Skeletal muscle satellite cell (primary cell): ENCODE data around the gene KIF18B.

Source experiments
- H3K27me3 ChIP-seq: 2 replicates; pipeline ENCODE4 v1.7.0; 2013; ENCODE audit warnings: low read length; ENCODE audit not compliant: control insufficient read depth, insufficient read depth
- H3K36me3 ChIP-seq: 2 replicates; pipeline ENCODE4 v1.7.0; 2013; ENCODE audit warnings: mild to moderate bottlenecking, control low read depth, low read length; ENCODE audit not compliant: insufficient read depth
- H3K4me1 ChIP-seq: 2 replicates; pipeline ENCODE4 v1.7.0; 2013; ENCODE audit warnings: low read length; ENCODE audit not compliant: control insufficient read depth, insufficient read depth
- H3K4me2 ChIP-seq: 2 replicates; pipeline ENCODE4 v1.7.0; 2013; ENCODE audit warnings: mild to moderate bottlenecking, low read length
- H3K4me3 ChIP-seq: 2 replicates; pipeline ENCODE4 v1.7.0; 2013; ENCODE audit warnings: low read length
- H3K9ac ChIP-seq: 2 replicates; pipeline ENCODE4 v1.7.0; 2013; ENCODE audit warnings: mild to moderate bottlenecking, low read depth, low read length, moderate library complexity
- H3K9me3 ChIP-seq: replicated peaks from 2 replicates; pipeline ENCODE4 v1.7.0; 2013; ENCODE audit warnings: mild to moderate bottlenecking, control low read depth, low read length

KIF18B gene

GRCh38 chr17:44932096-44932786 lies 15.3 kb downstream of the KIF18B start:
- H3K27me3 ChIP-seq = no peaks in the 10 kb centered on the region
- peaks cover 55% of the 10 kb centered on the region for H3K36me3 ChIP-seq
- H3K9me3 ChIP-seq = no peaks in the 10 kb centered on the region
- no peaks in the 10 kb centered on the region for H3K4me1 ChIP-seq
- H3K4me2 ChIP-seq = no peak overlapping the region
- H3K9ac ChIP-seq = no peak overlapping the region
- H3K4me3 ChIP-seq = no peak overlapping the region

GRCh38 chr17:44931376-44931775 lies 16.2 kb downstream of the KIF18B start:
- Histone ChIP-seq H3K9me3 (no peaks in the 10 kb centered on the region), H3K4me2 (no peak overlapping the region), H3K4me3 (no peak overlapping the region), H3K4me1 (no peaks in the 10 kb centered on the region), H3K36me3 (peaks cover 56% of the 10 kb centered on the region), H3K9ac (no peak overlapping the region), H3K27me3 (no peaks in the 10 kb centered on the region)

DNA sequence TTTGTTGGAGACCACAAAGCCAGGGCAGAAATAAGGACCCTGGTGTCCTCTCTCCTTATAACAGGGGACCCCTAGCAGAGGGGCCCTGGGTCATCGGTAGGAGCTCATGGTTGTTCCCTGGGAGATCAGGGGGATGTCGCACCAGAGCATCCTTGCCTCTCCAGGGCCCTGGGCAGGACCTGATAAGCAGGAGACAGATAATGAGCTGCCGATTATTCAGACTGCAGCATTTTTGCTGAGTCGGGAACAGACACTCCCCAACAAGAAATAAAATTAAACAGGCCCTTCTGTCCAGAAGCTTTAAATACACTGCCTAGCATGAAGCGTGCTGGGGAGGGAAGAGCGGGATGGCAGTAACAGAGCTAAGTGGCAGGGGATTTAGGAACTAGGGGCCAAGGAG lies 16.9 kb downstream of the KIF18B start:
- Histone ChIP-seq H3K4me3 (no peak overlapping the region), H3K36me3 (peaks cover 60% of the 10 kb centered on the region), H3K9ac (no peak overlapping the region), H3K4me2 (no peak overlapping the region), H3K4me1 (no peaks in the 10 kb centered on the region), H3K27me3 (no peaks in the 10 kb centered on the region), H3K9me3 (no peaks in the 10 kb centered on the region)

DNA sequence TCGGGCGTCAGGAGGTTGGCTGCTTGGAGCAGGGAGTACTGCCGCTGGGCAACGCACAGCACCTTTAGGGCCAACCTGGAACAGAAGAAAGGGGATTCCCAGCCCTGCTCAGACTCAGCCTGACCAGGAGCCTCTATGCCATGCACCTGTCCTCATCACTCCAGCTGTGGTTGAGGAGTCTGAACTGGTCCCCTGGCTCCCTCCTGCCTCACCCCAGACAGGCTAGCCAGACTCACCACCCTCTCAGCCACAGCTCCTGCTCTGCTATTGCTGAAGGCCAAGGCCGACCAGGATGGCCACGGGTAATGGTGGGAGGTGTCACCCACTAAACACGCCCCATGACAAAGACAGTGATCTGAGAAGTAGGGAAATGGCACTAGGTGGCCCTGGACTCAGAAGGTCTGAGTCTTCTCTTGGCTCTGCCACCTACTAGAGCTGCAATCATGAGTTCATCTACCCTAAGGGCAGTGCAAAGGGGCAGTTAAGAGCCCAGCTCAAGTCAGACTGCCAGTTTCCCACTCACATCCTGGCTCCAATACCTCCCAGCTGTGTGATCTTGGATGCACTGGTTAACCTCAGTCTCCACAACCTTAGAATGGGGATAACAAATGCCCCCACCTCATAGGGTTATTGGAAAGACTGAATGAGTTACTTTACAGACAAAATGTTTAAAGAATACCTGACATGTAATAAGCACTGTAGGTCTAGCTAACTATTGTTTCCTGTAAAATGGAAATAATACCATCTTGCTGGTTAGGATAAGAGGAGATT lies 18.4 kb downstream of the KIF18B start:
- Histone ChIP-seq H3K4me3 (no peak overlapping the region), H3K4me1 (no peaks in the 10 kb centered on the region), H3K4me2 (no peak overlapping the region), H3K36me3 (peaks cover 48% of the 10 kb centered on the region), H3K27me3 (no peaks in the 10 kb centered on the region), H3K9me3 (no peaks in the 10 kb centered on the region), H3K9ac (no peak overlapping the region)

GRCh38 chr17:44928136-44928535 lies 19.4 kb downstream of the KIF18B start:
- no peak overlapping the region for H3K9ac ChIP-seq
- peaks cover 43% of the 10 kb centered on the region for H3K36me3 ChIP-seq

GRCh38 chr17:44927696-44928095 lies 19.9 kb downstream of the KIF18B start:
- no peak overlapping the region for H3K9ac ChIP-seq
- peaks cover 39% of the 10 kb centered on the region for H3K36me3 ChIP-seq

More at GRCh38 chr17:44928136-44928535, 19.4 kb downstream of the KIF18B start:
- Histone ChIP-seq H3K27me3 (no peaks in the 10 kb centered on the region), H3K4me1 (no peaks in the 10 kb centered on the region), H3K4me2 (no peak overlapping the region), H3K9me3 (no peaks in the 10 kb centered on the region), H3K4me3 (no peak overlapping the region)

GRCh38 chr17:44926821-44927525 lies 20.6 kb downstream of the KIF18B start:
- Histone ChIP-seq H3K9me3 (no peaks in the 10 kb centered on the region), H3K4me2 (no peak overlapping the region), H3K36me3 (peaks cover 32% of the 10 kb centered on the region), H3K27me3 (no peaks in the 10 kb centered on the region), H3K9ac (no peak overlapping the region), H3K4me3 (no peak overlapping the region), H3K4me1 (no peaks in the 10 kb centered on the region)

More at GRCh38 chr17:44927696-44928095, 19.9 kb downstream of the KIF18B start:
- H3K4me2 ChIP-seq = no peak overlapping the region
- H3K4me3 ChIP-seq = no peak overlapping the region
- H3K9me3 ChIP-seq = no peaks in the 10 kb centered on the region
- no peaks in the 10 kb centered on the region for H3K4me1 ChIP-seq
- H3K27me3 ChIP-seq = no peaks in the 10 kb centered on the region

DNA sequence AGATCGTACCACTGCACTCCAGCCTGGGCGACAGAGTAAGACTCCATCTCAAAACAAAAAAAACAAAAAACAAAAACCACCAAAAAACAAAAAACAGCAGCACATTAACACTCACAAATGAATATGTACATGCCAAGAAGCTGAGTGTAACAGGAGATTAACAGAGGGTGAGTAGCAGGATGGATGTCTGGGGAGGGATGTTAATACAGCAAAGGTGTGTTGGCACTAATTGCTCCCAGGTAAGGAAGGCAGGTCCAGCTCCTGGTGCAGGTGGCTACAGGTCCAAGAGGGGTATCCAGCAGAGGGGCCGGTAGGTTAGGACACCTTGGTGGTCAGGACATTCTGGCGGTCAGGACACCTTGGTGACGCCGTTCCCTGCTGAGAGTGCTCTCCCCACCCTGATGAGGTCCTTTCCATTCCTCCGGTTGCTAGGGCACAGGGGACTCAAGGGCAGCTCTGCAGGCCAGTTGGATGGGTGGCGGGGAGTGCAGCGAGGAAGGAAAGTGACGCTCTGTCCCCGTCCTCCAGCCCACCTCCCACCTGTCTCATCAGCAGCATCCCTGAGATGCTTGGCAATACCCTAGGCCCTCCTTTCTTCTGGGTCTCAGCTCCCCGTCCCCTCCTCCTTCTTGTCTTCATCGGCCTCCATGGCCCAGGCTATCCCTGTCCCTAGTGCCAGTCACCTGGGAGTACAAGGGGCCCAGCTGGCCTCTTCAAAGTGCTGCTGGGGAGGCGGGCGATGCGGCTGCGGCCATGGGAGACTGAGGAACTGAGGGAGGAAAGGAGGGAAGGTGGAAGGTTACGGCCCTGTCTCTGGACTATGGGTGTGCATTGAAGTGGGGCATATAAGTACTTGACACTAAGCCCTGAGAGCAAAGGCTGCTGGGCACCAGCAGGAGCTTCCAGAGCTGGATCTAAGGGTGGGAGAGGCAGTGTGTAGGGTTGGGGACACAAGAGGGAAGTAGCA lies 21.6 kb downstream of the KIF18B start:
- no peaks in the 10 kb centered on the region for H3K27me3 ChIP-seq
- peaks cover 23% of the 10 kb centered on the region for H3K36me3 ChIP-seq
- no peak overlapping the region for H3K9ac ChIP-seq
- no peak overlapping the region for H3K4me3 ChIP-seq
- no peaks in the 10 kb centered on the region for H3K4me1 ChIP-seq
- no peak overlapping the region for H3K4me2 ChIP-seq
- no peaks in the 10 kb centered on the region for H3K9me3 ChIP-seq

GRCh38 chr17:44924107-44924544 lies 23.4 kb downstream of the KIF18B start:
- Histone ChIP-seq H3K27me3 (no peaks in the 10 kb centered on the region), H3K4me2 (no peak overlapping the region), H3K4me1 (no peaks in the 10 kb centered on the region), H3K9me3 (no peaks in the 10 kb centered on the region), H3K4me3 (no peak overlapping the region), H3K9ac (no peak overlapping the region), H3K36me3 (peaks cover 16% of the 10 kb centered on the region)

GRCh38 chr17:44922746-44923470 lies 24.7 kb downstream of the KIF18B start:
- no peaks in the 10 kb centered on the region for H3K4me1 ChIP-seq
- no peak overlapping the region for H3K4me2 ChIP-seq
- H3K9ac ChIP-seq = no peak overlapping the region
- H3K27me3 ChIP-seq = no peaks in the 10 kb centered on the region
- H3K4me3 ChIP-seq = no peak overlapping the region
- H3K9me3 ChIP-seq = no peaks in the 10 kb centered on the region
- H3K36me3 ChIP-seq = peaks cover 12% of the 10 kb centered on the region
